Prostate gland (tissue), 2 donors: Measurements from ENCODE around the gene GALNT11. TPM values are rescaled to one million over a fixed set of nuclear protein-coding genes. Genes with fewer than 3 reads are reported as not detected.

Experiments
- DNase-seq: peaks from one replicate; pipeline ENCODE4 v3.0.0-alpha.2; 2019; ENCODE audit warnings: low spot score
- H3K27ac ChIP-seq, 2 donors: fragments of 200-600 bp; sonication (generic); 2 replicates each; pipeline ENCODE4 v1.5.1; 2017 to 2019
- H3K27me3 ChIP-seq: fragments of 200-600 bp; sonication (generic); replicated peaks from 2 replicates; pipeline ENCODE4 v1.5.1; 2019; ENCODE audit not compliant: insufficient read depth
- H3K36me3 ChIP-seq, 2 donors: fragments of 200-600 bp; sonication (generic); 1 replicate in 1 of 2; 2 replicates in 1 of 2; pipeline versions ENCODE4 v1.5.1 to v1.8.1; 2017 to 2019
- H3K4me1 ChIP-seq: fragments of 200-600 bp; sonication (generic); replicated peaks from 2 replicates; pipeline ENCODE4 v1.5.1; 2019
- H3K4me3 ChIP-seq, 2 donors: fragments of 200-600 bp; sonication (generic); 2 replicates each; pipeline ENCODE4 v1.5.1; 2017 to 2019
- H3K9me3 ChIP-seq: fragments of 200-600 bp; sonication (generic); 2 replicates; pipeline ENCODE4 v1.5.1; 2017
- CTCF ChIP-seq, 4 experiments: fragments of 200-600 bp in 2 of 4; fragments of 450-650 bp in 2 of 4; sonication (generic) in 2 of 4; IDR thresholded peaks; 1 replicate in 3 of 4; 2 replicates in 1 of 4; pipeline ENCODE4 v1.5.1; 2016 to 2019; ENCODE audit warnings: antibody characterized with exemption in 4 of 4, mild to moderate bottlenecking in 2 of 4, moderate library complexity in 2 of 4
- POLR2A ChIP-seq: fragments of 450-650 bp; IDR thresholded peaks from one replicate; pipeline ENCODE4 v1.6.1; 2016; ENCODE audit warnings: antibody characterized with exemption, mild to moderate bottlenecking
- POLR2AphosphoS5 ChIP-seq: sonication (generic); formaldehyde crosslinking; IDR thresholded peaks from one replicate; pipeline ENCODE4 v1.6.1; 2017; ENCODE audit warnings: antibody characterized with exemption
- WGBS: methylation state at CpG from one replicate; pipeline ENCODE4 v1.1.5; 2018; 5-methylcytosine and 5-hydroxymethylcytosine counted together
- intact Hi-C: fragments of 100-400 bp; cut with DNase I; formaldehyde crosslinking; loops from one replicate; pipeline ENCODE4 v1.14.2; 2022
- total RNA-seq, 2 donors: library from RNA; depleted of rRNA; stranded (reverse); fragments of >200 nt; gene quantifications; one replicate each; pipeline ENCODE4 v1.1.0, GENCODE V29; 2016

Gene GALNT11
- total RNA-seq, 2 donors from 2014 or later, result 50.3 to 76.2 TPM

GRCh38 chr7:152086513-152086912 lies 61.0 kb downstream of the GALNT11 start:
- TF ChIP-seq POLR2AphosphoS5, result no peak
- TF ChIP-seq POLR2A, result no peak
- TF ChIP-seq CTCF (IDR thresholded peaks at IDR 0.05), result no peak

GRCh38 chr7:152089183-152089582 lies 63.7 kb downstream of the GALNT11 start:
- Histone ChIP-seq H3K27ac (no peak overlapping the region), H3K27me3 (no peaks in the 10 kb centered on the region), H3K9me3 (no peaks in the 10 kb centered on the region), H3K36me3 (no peaks in the 10 kb centered on the region), H3K4me1 (no peaks in the 10 kb centered on the region), H3K4me3 (no peak overlapping the region)
- intact Hi-C loops, result no loop called here
- TF ChIP-seq CTCF (IDR thresholded peaks at IDR 0.05), result no peak
- DNase-seq, result no peak
- 99% methylated on average over 7 of the region's 7 CpGs for WGBS

More at GRCh38 chr7:152086513-152086912, 61.0 kb downstream of the GALNT11 start:
- intact Hi-C loops, result no loop called here
- Histone ChIP-seq H3K27me3 (no peaks in the 10 kb centered on the region), H3K4me1 (no peaks in the 10 kb centered on the region), H3K4me3 (no peak overlapping the region), H3K27ac (no peak overlapping the region), H3K9me3 (no peaks in the 10 kb centered on the region), H3K36me3 (no peaks in the 10 kb centered on the region)
- 14% methylated on average over 1 of the region's 1 CpG for WGBS
- no peak for DNase-seq

- TF ChIP-seq POLR2AphosphoS5 (no peak), CTCF (IDR thresholded peaks at IDR 0.05) (no peak), POLR2A (no peak)
- 94% methylated on average over 6 of the region's 6 CpGs for WGBS
- DNase-seq, result no peak
- Histone ChIP-seq H3K4me3 (no peak overlapping the region), H3K27ac (no peak overlapping the region), H3K27me3 (no peaks in the 10 kb centered on the region), H3K36me3 (no peaks in the 10 kb centered on the region), H3K9me3 (no peaks in the 10 kb centered on the region), H3K4me1 (no peaks in the 10 kb centered on the region)
- intact Hi-C loops, result no loop called here
Measured at GRCh38 chr7:152090747-152091146, 65.3 kb downstream of the GALNT11 start.

- intact Hi-C loops, result no loop called here
- Histone ChIP-seq H3K27me3 (no peaks in the 10 kb centered on the region), H3K27ac (no peak overlapping the region), H3K4me1 (no peaks in the 10 kb centered on the region), H3K4me3 (no peak overlapping the region), H3K36me3 (no peaks in the 10 kb centered on the region), H3K9me3 (no peaks in the 10 kb centered on the region)
- DNase-seq, result no peak
- TF ChIP-seq POLR2AphosphoS5 (no peak), CTCF (IDR thresholded peaks at IDR 0.05) (no peak), POLR2A (no peak)
- 88% methylated on average over 4 of the region's 4 CpGs for WGBS
Measured at GRCh38 chr7:152093717-152094116, 68.2 kb downstream of the GALNT11 start.

GRCh38 chr7:152095771-152096170 lies 70.3 kb downstream of the GALNT11 start:
- H3K9me3 ChIP-seq, result no peaks in the 10 kb centered on the region
- H3K4me1 ChIP-seq, result no peaks in the 10 kb centered on the region
- no peak overlapping the region for H3K27ac ChIP-seq
- no peaks in the 10 kb centered on the region for H3K36me3 ChIP-seq
- 51% methylated on average over 1 of the region's 1 CpG for WGBS
- no peak overlapping the region for H3K4me3 ChIP-seq
- no peak for DNase-seq
- intact Hi-C loops, result no loop called here
- TF ChIP-seq CTCF (IDR thresholded peaks at IDR 0.05) (no peak), POLR2AphosphoS5 (no peak), POLR2A (no peak)
- no peaks in the 10 kb centered on the region for H3K27me3 ChIP-seq
